NK-92 (cell line): ENCODE measurements around the gene SLC2A4RG.

ENCODE experiments used
- DNase-seq: peaks from one replicate; lab custom pipeline; 2025; ENCODE audit not compliant: unreplicated experiment; lab: John Stamatoyannopoulos, UW

Gene SLC2A4RG

DNA sequence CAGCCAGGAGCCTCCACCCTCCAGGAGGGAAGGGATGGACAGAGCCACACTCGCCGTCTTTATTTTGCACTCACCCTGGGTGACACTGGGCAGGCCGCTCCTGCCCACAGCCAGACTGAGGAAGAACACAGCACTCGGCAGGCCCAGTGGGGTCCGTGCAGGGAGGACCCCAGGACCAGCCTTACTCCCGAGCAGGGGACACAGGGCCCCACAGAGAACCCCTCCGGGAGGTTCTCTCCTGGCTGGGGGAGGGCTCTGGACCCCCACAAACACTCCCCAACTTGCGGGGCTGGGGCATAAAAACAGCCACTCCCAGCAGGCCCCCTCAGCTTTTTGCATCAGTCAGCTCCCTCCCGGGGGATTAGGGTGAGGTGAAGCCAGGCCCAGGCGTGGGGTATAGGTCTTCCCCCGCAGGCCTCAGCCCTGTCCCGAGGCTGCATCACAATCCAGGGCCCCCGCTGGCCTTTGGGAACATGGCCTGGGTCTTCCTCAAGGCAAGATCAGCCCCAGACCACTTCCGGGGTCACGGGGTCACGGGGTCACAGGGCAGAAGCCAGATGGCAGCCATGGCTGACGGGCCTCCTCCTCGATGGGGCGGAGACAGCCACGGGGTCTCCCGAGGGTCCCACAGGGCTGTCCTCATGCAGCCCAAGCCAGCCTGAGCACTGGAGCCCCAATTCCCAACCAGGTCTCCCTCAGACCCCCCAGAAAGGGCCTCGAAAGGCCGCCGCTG lies 39.9 kb upstream of the SLC2A4RG start:
- no peak for DNase-seq

DNA sequence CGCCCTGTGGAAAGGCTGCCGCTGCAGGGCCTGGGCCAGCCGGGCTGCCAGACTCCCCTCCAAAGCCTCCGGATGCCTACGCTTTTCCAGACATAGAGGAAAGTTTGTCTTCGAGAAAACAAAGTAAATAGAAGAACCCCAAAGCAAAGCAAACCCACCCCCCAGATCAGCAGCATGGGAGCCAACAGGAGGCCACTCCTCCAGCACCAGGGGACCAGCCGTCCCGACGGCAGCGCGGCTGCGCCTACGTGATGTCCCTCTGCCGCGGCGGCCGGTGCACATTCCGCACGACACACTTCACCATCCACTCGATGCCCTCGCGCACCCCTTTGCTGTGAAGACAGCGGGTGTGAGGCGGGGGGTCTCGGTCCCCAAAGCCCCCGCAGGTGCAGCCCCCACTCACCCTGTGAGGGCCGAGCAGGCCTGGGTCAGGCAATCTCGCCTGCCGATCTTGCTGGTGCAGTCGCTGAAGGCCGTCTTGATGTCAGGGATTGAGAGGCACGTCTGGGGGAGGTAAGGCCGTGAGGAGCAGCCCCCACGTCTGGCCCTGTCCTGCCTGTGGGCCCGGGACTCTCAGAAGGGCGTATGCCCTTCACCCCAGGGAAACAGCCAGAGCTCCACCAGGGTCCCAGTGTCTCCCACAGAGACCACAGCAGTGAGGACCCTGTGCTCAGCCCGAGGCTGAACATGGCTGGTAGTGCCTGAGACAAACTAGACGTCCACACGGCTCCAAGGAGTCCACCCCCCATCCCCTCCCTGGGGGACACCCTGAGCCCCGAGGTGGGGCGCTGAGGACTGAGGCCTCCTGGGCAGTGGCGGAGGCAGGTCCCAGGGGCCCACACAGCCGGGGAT lies 39.2 kb upstream of the SLC2A4RG start:
- DNase-seq: no peak

DNA sequence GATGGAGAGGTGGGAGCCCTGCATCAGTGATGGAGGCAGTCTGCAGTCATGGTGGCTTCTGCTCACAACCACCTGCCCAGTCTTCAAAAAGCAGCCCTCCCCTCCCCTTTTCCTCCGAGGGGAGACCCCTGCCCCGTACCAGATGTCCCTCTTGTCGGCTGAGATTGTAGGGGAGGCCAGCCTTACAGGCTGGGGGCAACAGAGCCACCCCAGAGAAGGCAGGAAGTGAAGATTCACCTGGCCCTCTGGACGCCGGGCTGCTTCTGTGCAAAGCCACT lies 38.6 kb upstream of the SLC2A4RG start:
- DNase-seq: no peak

DNA sequence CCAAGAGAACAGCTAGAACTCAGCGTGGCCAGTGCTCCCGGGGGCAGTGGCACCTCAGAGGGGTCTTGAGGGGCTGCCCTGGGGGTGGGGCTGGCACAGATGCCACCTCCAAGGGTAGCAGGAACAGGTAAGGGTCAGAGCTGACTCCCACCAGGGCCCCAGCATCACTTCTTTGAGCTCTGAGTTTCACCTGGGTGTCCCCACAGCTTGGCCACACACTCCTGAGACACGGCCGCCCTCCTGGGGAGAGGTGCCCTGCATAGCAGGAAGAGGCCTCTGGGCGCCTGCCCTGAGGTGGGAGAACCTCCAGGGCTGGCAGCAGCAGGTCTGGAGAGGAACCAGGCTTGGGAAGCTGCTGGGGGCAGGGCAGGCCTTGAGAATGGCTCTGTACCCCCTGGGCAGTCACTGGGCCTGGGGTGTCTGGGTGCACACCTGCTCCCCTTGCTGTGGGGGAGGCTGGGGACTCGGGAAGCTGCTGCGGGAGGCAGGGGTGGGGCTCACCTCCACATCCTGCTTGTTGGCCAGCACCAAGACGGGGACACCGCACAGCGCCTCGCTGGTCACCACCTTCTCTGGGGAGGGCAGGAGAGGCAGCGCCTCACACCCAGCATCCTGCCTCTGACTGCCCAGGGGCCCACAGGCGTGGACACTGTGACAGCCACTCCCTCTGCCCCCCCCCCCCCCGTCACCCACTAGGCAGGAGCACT lies 38.1 kb upstream of the SLC2A4RG start:
- no peak for DNase-seq

DNA sequence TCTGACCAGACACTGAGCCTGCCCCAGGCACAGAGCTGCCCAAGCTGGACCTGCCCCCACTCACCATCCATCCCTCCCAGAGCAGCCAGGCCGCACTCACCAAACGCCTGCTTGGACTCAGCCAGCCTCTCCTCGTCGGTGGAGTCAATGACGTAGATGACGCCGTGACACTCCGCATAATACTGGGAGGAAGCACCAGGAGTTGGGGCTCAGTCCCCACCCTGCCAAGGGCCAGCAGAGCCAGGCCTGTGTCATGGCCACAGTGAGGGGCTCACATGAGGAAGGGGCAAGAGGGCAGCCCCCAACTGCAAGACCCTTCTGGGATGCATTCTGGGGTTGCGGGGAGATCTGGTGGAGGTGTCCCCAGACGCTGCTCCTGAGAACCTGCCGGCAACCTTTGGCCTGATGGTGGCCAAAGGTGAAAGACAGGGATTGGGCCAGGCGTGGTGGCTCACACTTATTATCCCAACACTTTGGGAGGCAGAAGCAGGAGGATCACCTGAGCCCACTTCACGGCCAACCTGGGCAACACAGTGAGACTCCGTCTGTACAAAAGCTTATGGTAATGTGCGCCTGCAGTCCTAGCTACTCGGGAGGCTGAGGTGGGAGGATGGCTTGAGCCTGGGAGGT lies 37.4 kb upstream of the SLC2A4RG start:
- no peak for DNase-seq

DNA sequence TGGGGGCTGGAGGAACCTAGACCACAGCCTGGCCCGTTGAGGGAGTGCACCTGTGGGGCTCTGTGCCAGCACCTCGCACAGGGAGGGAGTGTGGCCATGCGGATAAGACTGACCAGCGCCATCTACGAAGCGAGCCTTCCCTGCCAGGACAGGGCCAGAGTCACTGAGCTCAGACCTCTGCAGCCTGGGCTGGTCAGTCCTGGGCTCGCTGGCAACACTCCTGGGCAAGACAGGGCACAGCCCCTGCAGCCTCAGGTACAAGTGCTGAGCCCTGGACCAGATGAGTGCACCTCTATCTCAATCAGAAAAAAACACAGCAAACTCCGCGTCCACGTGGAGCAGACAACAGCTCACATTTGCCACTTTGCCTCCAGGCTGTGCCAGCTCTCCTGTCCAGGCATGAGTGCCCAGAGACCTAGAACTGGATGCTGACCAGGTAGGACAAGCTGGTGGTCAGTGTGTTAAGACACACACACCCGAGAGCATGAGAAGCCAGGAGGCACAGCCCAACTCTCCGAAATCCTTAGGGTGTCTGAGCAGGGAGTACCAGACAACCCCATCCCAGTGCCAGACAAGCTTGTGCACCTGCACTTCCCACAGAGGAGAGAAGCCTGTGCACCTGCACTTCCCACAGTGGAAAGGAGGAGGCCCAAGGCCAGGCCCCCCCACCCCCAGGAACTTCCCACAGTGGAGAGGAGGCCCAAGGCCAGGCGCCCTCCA lies 36.7 kb upstream of the SLC2A4RG start:
- no peak for DNase-seq

DNA sequence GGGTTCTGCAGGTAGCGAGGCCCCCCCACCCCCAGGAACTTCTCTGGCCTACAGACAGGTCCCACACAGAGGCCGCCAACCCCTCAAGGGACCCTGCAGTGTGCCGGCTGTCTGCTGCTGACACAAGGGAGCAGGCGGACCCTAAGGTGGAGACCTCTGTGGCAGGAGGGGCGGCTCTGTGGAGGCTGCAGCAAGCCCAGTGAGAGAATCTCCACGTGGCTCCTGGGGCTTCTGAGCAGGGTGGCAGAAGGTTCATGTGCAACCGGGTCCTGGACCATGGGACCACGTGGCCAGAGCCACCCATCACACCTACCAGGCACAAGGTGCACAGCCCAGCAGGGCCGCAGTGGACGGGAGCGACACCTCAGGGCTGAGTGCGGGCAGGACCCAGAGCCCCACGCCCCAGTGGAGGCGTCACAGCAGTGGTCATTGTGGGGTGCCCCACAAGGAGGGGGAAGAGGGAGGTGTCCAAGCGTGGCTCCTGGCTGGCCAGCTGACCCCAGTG lies 36.1 kb upstream of the SLC2A4RG start:
- no peak for DNase-seq

DNA sequence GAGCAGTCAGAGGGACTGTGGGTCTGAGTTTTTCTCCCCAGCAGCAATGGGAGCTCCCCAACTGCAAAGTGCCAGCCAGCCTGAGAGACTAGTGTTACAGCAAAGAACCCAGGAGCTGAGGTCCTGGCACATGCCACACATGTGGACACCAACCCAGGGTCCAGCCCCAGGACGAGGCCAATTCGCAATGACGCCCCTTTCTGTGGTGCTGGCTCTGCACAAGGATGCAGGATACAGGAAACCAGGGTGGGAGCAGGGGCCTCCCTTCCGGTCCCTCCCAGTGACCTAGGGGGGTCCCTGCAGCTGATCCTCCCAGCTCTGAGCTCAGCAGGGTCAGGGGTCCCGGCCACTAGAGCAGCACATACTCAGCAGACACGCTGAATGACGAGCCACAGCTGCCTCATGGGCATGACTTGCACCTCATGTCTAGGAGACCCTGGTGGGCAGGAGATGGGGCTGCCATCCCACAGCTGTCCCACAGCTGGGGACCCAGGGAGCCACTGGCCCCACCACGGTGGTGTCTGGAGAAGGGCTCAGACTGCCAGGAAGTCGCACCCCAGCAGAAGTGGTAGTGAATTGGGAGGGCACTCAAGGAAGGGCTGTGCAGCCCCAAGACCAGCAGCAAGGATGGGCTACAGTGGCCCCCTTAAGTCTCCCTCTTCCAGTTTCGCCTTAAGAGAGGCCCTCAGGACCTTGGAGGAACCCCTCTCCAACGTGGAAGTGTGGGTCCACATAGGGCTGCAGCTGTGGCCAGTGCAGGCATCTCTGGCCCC lies 35.4 kb upstream of the SLC2A4RG start:
- DNase-seq: no peak

DNA sequence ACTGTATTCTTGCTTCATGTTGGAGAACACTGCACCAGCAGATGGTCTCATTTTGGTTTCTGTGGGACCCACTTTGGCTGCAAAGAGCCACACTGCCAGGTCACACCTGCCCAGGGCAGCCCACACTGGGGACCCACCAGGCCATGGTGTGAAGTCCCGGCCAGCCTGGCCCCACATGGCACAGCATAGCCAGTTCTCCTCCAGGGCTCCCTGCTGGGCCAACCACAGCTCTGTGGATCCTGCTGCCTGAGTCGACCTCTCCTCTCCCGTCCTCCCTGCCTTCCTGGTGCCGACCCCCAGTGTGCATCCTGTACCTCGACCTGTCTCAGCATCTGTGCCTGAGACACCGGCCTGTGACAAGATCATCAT lies 34.8 kb upstream of the SLC2A4RG start:
- DNase-seq: no peak

DNA sequence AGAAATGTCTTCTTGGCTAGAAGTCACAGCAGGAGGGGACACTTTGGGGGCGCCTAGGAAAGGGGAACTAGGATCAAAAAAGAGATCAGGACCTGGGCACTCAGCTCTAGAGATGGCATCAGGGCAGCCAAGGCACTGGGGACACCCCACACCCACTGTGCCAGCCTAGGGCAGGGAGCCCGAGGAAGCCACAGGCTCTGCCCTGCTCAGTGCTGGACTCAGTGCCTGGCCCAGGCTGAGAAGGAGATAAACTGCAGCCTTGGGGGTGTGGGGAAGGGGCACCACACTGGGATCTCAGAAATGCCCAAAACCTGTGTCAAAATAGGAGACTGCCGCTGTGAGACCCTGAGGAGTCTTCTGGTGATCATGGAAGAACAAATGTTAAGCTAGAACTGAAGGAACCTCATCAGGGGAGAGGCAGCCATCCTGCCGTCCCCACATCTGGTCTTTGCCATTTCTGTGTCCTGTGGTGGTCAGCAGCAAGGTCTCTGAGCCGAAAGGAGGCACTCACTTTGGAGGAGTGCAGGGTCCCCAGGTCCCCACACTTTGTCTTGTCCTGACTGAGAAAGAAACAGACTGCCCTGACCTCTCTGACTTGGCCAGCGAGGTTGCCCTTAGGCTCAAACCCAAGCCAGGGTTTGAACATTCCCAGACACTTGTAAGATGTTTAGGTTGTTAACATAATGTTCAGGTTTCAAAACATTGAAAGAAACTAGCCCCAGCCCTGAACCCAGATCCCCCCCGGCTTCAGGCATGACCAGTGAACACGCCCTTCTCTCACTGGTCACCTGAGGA lies 34.1 kb upstream of the SLC2A4RG start:
- no peak for DNase-seq

DNA sequence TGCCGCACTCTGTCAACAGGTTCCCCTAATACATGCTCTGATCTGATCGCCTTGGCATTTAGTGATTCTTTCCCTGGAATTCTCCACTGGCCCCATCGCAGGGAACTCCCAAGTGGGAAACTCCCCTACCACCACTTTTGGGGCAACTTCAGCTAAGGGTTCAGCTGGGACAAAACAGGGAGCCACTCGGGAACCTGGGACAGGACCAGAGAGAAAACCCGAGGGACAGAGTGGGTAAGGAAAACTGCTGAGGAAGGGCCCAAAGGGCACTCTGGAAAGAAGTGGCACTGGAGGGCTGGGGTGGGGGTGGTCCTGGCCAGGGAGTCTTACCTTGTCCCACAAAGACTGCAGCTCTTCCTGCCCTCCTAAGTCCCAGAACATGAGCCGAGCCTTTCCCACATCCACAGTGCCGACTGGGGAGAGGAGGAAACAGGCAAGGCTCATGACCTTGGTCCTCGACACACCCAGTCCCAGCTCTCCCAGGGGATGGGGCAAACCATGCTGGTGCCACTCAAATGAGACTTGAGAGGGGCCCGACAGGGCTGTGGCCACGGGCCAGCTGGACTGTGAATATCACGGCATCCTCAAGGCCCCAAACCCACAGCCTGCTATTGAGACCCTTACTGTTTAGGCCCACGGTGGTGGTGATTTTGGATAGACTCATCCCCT lies 33.4 kb upstream of the SLC2A4RG start:
- no peak for DNase-seq

DNA sequence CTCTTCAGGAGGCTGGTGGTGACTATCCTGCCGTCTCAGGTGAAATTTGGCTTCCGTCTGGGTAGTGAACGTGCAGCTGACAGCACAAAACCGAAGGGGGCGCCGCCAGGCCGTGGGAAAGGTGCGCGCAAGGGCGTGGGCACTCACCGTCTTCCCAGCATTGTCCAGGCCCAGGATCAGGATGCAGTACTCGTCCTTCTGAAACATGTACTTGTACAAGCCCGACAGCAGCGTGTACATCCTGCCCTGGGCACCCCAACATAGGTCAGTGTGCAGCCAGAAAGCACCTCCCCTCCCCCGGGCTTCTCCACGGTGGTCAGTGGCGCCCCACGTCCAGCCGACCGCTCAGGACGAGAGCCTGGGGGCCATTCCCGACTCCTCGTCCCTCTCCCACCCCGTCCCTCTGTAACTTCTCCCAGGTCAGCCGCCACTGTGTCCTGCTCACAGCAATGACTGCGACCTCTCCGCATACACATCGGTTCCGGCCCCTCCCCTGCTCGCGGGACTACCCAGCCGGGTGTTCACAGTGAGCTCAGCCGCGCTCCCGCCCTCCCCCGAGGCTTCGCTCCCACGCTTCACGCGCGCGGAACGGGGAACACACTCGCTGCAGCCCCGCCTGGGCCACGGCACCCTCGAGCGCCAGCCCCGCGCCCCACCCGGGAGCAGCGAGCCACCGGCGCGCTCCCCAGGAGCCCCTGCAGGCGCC lies 32.6 kb upstream of the SLC2A4RG start:
- DNase-seq: no peak

DNA sequence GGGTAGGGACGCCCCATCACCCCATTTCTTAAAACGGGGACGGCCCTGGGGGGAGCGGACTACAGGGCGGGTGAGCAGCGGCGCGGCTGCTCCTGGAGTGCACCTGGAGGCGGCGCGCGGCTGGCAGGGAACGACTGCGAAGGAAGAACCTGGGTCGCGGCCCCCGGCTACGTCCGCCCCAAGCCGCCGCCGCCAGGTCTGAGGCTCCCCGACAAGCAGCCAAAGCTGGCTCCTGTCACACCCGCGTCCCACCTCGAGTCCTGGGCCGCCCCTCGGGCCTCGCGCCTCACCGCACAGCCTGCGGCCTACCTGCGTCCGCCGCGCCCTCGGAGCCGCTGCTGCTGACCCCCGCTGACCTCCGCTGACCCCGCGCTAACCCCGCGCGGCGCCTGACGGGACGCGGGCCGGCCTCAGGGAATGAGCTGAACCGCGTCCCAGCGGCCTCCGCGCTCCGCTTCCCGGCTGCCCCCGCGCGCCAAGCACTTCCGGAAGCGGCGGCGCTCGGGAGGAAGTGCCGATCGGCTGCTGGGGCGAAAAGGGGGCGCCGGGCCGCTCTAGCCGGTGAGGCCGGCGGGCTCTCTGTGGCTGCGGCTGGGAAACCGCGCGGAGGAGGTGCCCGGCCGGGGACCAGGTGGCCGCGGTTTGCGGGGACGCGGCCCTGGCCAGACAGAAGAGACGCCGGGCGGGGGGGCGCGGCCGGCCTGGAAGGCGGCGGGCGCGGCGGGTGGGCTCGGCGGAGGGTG lies 31.8 kb upstream of the SLC2A4RG start, which contains the start of the genes ARFRP1 and ZGPAT:
TSS of gene ARFRP1 (minus strand) at position 419 of the 743 bp plus-strand sequence. CDS start 885 bp downstream, outside the sequence.
TSS of gene ZGPAT (plus strand) at position 482 of the 743 bp plus-strand sequence. CDS start 542 bp downstream, outside the sequence.
- no peak for DNase-seq

DNA sequence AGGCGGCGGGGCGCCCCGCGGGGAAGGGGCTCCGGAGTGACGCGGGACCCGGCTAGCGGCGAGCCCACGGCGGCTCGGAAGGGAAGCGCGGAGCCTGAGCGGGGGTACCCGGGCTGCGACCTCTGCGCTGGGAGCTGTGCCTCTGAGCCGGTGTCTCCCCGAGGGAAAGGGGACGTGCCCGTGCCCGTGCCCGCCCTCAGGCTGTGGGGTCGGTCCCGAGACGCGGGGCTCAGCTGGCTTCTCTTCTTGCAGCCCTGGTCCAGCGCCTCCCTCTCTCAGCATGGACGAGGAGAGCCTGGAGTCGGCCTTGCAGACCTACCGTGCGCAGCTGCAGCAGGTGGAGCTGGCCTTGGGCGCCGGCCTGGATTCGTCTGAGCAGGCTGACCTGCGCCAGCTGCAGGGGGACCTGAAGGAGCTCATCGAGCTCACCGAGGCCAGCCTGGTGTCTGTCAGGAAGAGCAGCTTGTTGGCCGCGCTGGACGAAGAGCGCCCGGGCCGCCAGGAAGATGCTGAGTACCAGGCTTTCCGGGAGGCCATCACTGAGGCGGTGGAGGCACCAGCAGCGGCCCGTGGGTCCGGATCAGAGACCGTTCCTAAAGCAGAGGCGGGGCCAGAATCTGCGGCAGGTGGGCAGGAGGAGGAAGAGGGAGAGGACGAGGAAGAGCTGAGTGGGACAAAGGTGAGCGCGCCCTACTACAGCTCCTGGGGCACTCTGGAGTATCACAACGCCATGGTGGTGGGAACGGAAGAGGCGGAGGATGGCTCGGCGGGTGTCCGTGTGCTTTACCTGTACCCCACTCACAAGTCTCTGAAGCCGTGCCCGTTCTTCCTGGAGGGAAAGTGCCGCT lies 31.1 kb upstream of the SLC2A4RG start:
- no peak for DNase-seq

DNA sequence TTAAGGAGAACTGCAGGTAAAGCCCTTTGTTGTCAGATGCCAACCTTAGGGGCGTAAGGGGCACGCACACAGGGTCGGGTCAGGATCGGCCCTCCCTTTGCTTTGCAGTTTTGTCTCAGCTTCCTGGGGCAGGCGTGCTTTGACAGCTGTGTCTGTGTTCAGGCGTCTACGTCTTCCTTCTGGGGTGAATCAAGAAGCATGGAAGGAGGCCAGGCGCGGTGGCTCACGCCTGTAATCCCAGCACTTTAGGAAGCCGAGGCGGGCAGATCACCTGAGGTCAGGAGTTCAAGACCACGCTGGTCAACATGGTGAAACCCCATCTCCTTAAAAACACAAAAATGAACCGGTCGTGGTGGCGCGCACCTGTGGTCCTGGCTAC lies 30.4 kb upstream of the SLC2A4RG start:
- DNase-seq: no peak

DNA sequence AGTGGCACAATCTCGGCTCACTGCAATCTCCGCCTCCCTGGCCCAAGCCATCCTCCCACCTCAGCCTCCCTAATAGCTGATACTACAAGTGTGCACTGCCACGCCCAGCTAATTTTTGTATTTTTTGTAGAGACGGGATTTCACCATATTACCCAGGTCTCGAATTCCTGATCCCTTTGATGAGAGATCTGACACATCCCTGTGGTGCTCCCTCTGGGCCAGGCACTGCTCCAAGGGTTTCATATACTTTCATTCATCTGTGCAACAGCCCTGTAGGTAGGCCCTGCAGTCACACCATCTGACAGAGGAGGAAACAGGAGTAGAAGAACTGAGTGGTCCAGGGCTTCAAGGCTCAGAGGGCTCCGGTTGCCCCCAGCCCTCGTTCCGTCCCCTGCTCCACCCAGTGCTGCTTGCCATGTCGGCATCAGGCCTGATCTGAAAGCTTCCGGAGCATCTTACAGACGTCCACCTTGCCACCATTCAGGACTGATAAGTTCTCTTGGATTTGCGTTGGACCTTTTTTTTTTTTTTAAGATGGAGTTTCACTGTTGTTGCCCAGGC lies 28.4 kb upstream of the SLC2A4RG start:
- no peak for DNase-seq
